Adrenal gland (tissue), 12 donors: ENCODE results near the gene ADGRG7. TPM values are rescaled to one million over a fixed set of nuclear protein-coding genes. Genes with fewer than 3 reads are reported as not detected.

Experiments used
- DNase-seq, 7 donors: peaks; one replicate each; pipeline ENCODE4 v3.0.0-alpha.2; 2019 to 2020
- H3K27ac ChIP-seq, 5 donors: fragments of 200-600 bp; sonication (generic) in 4 of 5; 1 replicate in 3 of 5; 2 replicates in 2 of 5; pipeline versions ENCODE4 v1.5.1 to v1.8.0; 2016 to 2020; ENCODE audit warnings: mild to moderate bottlenecking in 1 of 5
- H3K27me3 ChIP-seq: fragments of 200-600 bp; 2 replicates; pipeline ENCODE4 v1.8.0; 2021
- H3K36me3 ChIP-seq, 2 donors: fragments of 200-600 bp; replicated peaks in 1 of 2; 1 replicate in 1 of 2; 2 replicates in 1 of 2; pipeline versions ENCODE4 v1.5.1 to v1.8.0; 2018 to 2022
- H3K4me1 ChIP-seq, 2 donors: fragments of 200-600 bp; replicated peaks in 1 of 2; 1 replicate in 1 of 2; 2 replicates in 1 of 2; pipeline versions ENCODE4 v1.5.1 to v1.8.0; 2018 to 2021
- H3K4me3 ChIP-seq, 4 donors: fragments of 200-600 bp; sonication (generic) in 3 of 4; one replicate each; pipeline ENCODE4 v1.5.1; 2016 to 2018
- H3K9me3 ChIP-seq, 3 donors: fragments of 200-600 bp; sonication (generic) in 1 of 3; replicated peaks in 1 of 3; 1 replicate in 2 of 3; 2 replicates in 1 of 3; pipeline versions ENCODE4 v1.5.1 to v1.8.0; 2016 to 2021
- POLR2A ChIP-seq, 2 donors: fragments of 450-650 bp; IDR thresholded peaks; one replicate each; pipeline ENCODE4 v1.6.1; 2017; ENCODE audit warnings: antibody characterized with exemption in 2 of 2, mild to moderate bottlenecking in 2 of 2, moderate library complexity in 1 of 2
- WGBS, 4 donors: extraction: QIAGEN DNeasy Blood & Tissue Kit in 2 of 4; methylation state at CpG; one replicate each; pipeline versions ENCODE4 v1.1.5 to v1.1.7; 2013 to 2017; 5-methylcytosine and 5-hydroxymethylcytosine counted together
- intact Hi-C, 2 donors: fragments of 100-400 bp; cut with DNase I; formaldehyde crosslinking; loops; one replicate each; pipeline versions ENCODE4 v1.14.1 to v1.15.0; 2022 to 2023
- polyA plus RNA-seq, 3 donors: library from polyadenylated mRNA; stranded (reverse); fragments of 200-250 nt in 2 of 3; fragments of 350-450 nt in 1 of 3; fragmentation: Illumina TruSeq in 1 of 3; extraction: RNeasy Lipid Tissue Mini Kit (QIAGEN cat#74804) in 1 of 3; gene quantifications; one replicate each; pipeline ENCODE4 v1.2.3, GENCODE V29; 2013 to 2014
- total RNA-seq, 9 donors: library from RNA; depleted of rRNA in 4 of 9; stranded (reverse); fragments of >200 nt in 4 of 9; fragments of 120-200 nt in 1 of 9; fragmentation: NEBNext Ultra II Directional in 1 of 9; extraction: Animal tissue kit (Norgen Biotek cat#: 25700) in 1 of 9; gene quantifications; one replicate each; pipeline versions ENCODE4 v1.1.0 to v1.2.4, GENCODE V29; 2013 to 2023
- TF ChIP-seq, protein P1 (sequence below), 6 experiments: fragments of 450-650 bp in 4 of 6; fragments of 200-600 bp in 2 of 6; sonication (generic) in 1 of 6; IDR thresholded peaks; 1 replicate in 5 of 6; 2 replicates in 1 of 6; pipeline versions ENCODE4 v1.5.1 to v1.8.0; 2016 to 2021; ENCODE audit warnings: antibody characterized with exemption in 6 of 6, mild to moderate bottlenecking in 2 of 6, moderate library complexity in 1 of 6
- donor health status: healthy with polysubstance abuse.
- donor health status: Bipolar disorder and iron deficiency.
- donor health status: DM: yes; HTN: yes; CAD: no.
- donor health status: DM: no; HTN: no; CAD: no.
- donor health status: DM: no; HTN: no; CAD: no.
- donor health status: DM: yes; HTN: yes; CAD: no.

Gene ADGRG7
- total and polyA plus RNA-seq, 12 donors: not detected

DNA sequence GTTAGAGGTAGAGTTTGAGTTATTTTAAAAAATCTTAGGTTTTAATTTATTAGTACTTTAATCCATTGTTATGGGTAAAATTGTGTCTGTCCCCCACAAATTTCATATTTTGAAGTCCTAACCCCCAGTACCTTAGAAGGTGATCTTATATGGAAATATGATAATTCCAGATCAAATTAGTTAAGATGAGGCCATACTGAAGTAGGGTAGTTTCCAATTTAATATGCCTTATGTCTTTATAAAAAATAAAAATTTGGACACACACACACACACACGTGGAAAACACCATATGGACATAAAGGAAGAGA is 18.6 kb upstream of the ADGRG7 start:
- intact Hi-C loops: loop anchor here in 1 of 2 donors (2.0 kb wide), 1 partner anchor 128 kb away; no protein-coding TSS in a partner anchor
- TF ChIP-seq, protein P1, sequence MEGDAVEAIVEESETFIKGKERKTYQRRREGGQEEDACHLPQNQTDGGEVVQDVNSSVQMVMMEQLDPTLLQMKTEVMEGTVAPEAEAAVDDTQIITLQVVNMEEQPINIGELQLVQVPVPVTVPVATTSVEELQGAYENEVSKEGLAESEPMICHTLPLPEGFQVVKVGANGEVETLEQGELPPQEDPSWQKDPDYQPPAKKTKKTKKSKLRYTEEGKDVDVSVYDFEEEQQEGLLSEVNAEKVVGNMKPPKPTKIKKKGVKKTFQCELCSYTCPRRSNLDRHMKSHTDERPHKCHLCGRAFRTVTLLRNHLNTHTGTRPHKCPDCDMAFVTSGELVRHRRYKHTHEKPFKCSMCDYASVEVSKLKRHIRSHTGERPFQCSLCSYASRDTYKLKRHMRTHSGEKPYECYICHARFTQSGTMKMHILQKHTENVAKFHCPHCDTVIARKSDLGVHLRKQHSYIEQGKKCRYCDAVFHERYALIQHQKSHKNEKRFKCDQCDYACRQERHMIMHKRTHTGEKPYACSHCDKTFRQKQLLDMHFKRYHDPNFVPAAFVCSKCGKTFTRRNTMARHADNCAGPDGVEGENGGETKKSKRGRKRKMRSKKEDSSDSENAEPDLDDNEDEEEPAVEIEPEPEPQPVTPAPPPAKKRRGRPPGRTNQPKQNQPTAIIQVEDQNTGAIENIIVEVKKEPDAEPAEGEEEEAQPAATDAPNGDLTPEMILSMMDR (IDR thresholded peaks at IDR 0.05): no peak
- no peak for TF ChIP-seq POLR2A (IDR thresholded peaks at IDR 0.05)

DNA sequence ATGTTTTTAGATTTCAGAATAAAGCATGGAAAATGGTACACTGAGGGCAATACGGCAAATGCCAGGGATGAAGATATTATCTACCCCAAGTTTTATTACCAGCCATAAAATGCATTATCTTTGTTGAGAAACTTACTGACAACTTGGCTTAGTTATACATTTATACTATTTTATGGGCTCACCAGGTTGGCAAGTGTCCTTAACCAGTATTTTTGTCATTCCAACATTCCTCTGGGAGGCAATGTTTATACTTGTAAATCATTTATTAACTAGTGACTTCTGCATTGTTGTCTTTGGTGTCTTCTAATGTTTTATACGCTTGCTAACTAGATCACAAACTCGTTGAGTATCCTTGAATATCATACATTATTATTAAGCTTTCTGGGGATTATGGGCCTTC is 18.0 kb upstream of the ADGRG7 start:
- Histone ChIP-seq H3K27ac (no peak overlapping the region), H3K27me3 (no peaks in the 10 kb centered on the region), H3K36me3 (no peaks in the 10 kb centered on the region), H3K9me3 (no peaks in the 10 kb centered on the region), H3K4me1 (no peaks in the 10 kb centered on the region), H3K4me3 (no peak overlapping the region)
- intact Hi-C loops: loop anchor here in 1 of 2 donors (2.0 kb wide), 1 partner anchor 129 kb away; no protein-coding TSS in a partner anchor
- TF ChIP-seq, protein P1 (IDR thresholded peaks at IDR 0.05): no peak
- TF ChIP-seq POLR2A (IDR thresholded peaks at IDR 0.05): no peak
- DNase-seq: no peak
- 60 to 71% (median 63%) methylated on average over 3 of the region's 3 CpGs for WGBS, 4 donors

More for the DNA sequence above, 18.6 kb upstream of the ADGRG7 start:
- Histone ChIP-seq H3K27ac (no peak overlapping the region), H3K9me3 (no peaks in the 10 kb centered on the region), H3K4me1 (no peaks in the 10 kb centered on the region), H3K4me3 (no peak overlapping the region), H3K27me3 (no peaks in the 10 kb centered on the region), H3K36me3 (no peaks in the 10 kb centered on the region)
- WGBS, 4 donors: 19 to 45% (median 28%) methylated on average over 1 of the region's 1 CpG
- no peak for DNase-seq

DNA sequence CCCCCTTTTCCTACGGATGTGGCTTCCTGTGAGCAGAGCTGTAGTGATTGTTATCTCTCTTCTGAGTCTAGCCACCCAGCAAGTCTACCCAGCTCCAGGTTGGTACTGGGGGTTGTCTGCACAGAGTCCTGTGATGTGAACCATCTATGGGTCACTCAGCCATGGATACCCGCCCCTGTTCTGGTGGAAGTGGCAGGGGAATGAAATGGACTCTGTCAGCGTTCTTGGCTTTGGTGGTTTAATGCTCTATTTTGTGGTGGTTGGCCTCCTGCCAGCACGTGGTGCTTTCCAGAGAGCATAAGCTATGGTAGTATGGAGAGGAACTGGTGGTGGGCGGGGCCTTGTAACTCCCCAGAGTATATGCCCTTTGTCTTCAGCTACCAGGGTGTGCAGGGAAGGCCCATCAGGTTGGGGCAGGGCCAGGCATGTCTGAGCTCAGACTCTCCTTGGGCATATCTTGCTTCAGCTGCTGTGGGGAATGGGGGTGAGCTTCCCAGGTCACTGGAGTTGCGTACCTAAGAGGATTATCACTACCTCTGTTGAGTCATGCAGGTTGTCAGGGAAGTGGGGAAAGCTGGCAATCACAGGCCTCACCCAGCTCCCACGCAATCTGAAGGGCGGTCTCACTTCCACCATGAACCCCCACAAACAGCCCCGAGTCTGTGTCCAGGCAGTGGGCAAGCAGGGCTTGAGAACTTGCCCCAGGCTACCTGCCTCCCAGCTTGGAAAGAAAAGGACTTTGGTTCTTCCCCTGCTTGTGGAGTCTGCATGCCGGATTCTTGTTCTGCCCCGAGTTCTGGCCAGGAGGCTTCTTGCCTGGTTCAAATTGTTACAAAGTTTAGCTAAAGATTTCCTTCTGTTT is 9.0 kb upstream of the ADGRG7 start:
- 52 to 70% (median 65%) methylated on average over 4 to 11 of the region's 11 CpGs for WGBS, 4 donors
- Histone ChIP-seq H3K27me3 (no peaks in the 10 kb centered on the region), H3K4me1 (peaks cover 0 to 5% of the 10 kb centered on the region in 2 donors), H3K27ac (no peak overlapping the region), H3K4me3 (no peak overlapping the region), H3K9me3 (no peaks in the 10 kb centered on the region), H3K36me3 (no peaks in the 10 kb centered on the region)
- intact Hi-C loops: no loop called here
- no peak for DNase-seq
- TF ChIP-seq, protein P1 (IDR thresholded peaks at IDR 0.05): no peak
- no peak for TF ChIP-seq POLR2A (IDR thresholded peaks at IDR 0.05)

DNA sequence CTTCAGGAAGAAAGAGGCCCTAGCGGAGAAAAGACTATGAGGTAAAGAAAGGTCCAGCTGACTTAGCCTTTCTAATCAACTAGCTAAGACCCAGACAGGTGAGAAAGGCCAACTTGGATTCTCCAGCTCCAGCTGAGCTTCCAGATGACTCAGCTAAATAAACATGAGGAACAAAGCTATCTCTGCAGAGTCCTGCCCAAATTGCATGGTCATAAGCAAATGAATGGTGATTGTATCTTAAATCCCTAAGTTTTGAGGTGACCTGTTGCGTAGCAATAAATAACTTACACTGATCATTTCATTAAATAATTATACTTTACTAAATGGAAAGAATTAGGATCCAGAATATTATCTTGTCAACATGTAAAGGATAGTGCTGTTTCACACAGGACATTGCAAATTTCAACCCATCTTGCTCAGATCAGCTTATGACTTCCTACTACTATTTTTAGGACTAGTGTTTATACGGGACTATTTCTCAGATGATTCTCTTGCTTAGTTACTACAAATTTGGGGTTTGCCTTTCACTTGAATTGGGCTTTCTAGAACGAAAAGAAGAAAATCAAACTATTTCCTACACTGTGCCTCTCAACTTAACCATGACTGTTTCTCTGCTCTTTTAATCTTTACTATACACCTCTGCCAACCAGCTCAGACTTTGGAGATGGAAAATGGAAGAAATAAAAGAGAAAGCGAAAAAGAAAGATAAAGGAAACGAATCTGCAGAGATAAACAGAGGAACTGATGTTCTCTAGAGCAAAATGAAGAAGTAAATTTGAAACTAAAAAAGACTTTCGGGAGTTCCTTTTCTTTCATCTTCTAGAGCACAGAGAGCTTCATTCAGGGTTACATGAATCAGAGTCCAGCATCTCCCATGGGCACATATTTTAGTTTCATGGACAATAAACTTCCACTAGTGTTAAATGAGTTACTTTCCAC is 6.6 kb upstream of the ADGRG7 start:
- intact Hi-C loops: no loop called here
- Histone ChIP-seq H3K27me3 (no peaks in the 10 kb centered on the region), H3K36me3 (no peaks in the 10 kb centered on the region), H3K4me1 (peaks cover 0 to 5% of the 10 kb centered on the region in 2 donors), H3K4me3 (peak overlapping the region in 1 of 4 donors; percentile 19), H3K9me3 (no peaks in the 10 kb centered on the region), H3K27ac (peak overlapping the region in 1 of 5 donors; percentile 24)
- WGBS, 4 donors: 46 to 67% (median 54%) methylated on average over 7 of the region's 7 CpGs
- TF ChIP-seq POLR2A (IDR thresholded peaks at IDR 0.05): no peak
- TF ChIP-seq, protein P1 (IDR thresholded peaks at IDR 0.05): no peak
- no peak for DNase-seq
